KBM-7 (cell line): Measurements from ENCODE around the gene TBC1D2.
"Not testable (repeated sequence)": the region's sequence is repeated elsewhere in the genome, so short reads cannot be mapped to it uniquely, and the experiment has no call there.

Experiments used
- DNase-seq: peaks from one replicate; pipeline ENCODE4 v3.0.0-alpha.2; 2015
- in situ Hi-C: fragments of 300-500 bp; cut with MboI; formaldehyde crosslinking; loops from 2 replicates; pipeline ENCODE4 v1.14.3; 2020; ENCODE audit warnings: low sequenced_read_pairs, low pct_unique_long_range_greater_than_20kb, mixed read lengths

The TBC1D2 gene

DNA sequence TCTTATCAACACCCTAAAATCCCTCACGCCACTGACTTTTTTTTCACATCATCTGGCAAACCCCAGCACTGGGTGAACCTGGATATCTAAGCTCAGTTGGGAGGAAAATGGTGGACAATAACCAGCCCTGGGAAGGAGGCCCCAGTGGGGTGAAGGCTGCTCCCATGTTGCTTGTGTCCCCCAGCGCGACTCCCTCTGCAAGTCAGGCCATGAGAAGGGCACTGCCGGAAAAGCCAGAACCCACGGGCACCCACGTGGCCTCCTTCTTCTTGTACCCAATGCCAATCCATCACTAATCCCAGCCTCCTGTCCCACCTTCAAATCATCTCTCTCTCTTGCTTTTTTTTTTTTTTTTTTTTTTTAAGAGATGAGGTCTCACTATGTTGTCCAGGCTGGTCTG, 74.5 kb downstream of the TBC1D2 start:
- in situ Hi-C loops = no loop called here
- DNase-seq = no peak

- DNase-seq = peak; percentile 56
- in situ Hi-C loops = no loop called here
Measured at GRCh38 chr9:98178874-98179850, 76.3 kb downstream of the TBC1D2 start.

- DNase-seq = no peak
- in situ Hi-C loops = no loop called here
Measured at GRCh38 chr9:98176391-98177259, 78.8 kb downstream of the TBC1D2 start.

DNA sequence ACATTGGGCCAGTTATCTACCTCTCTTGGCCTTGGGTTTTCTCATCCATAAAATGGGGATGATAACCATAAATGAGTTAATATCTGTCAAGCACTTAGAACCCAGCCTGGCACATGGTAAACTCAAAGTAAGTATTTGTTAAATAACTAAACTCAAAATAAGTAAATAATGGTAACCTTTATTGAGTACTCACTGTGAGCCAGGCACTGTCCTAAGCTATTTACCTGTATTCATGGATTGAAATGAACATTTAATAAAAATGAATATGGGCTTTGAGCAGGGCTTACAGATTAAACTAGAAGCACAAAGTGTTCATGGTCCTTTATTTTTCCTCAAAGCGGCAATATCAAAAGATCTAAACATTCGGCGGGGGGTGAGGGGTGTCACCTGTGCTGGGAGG, 79.7 kb downstream of the TBC1D2 start:
- in situ Hi-C loops = no loop called here
- no peak for DNase-seq

GRCh38 chr9:98175028-98175569, 80.3 kb downstream of the TBC1D2 start:
- in situ Hi-C loops = no loop called here
- DNase-seq = peak; percentile 54

DNA sequence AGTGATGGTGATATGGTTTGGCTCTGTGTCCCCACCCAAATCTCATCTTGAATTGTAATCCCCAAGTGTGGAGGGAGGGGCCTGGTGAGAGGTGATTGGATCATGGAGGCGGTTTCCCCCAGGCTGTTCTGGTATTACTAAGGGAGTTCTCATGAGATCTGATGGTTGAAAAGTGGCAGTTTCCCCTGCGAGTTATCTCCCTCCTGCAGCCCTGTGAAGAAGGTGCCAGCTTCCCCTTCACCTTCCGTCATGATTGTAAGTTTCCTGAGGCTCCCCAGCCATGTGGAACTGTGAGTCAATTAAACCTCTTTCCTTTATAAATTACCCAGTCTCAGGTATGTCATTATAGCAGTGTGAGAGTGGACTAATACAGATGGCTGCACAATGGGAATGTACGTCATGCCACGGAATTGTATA, 80.9 kb downstream of the TBC1D2 start:
- in situ Hi-C loops = not testable (repeated sequence)

GRCh38 chr9:98173181-98173580, 82.3 kb downstream of the TBC1D2 start:
- in situ Hi-C loops = no loop called here
- DNase-seq = no peak

More for the DNA sequence above, 80.9 kb downstream of the TBC1D2 start:
- DNase-seq = peak; percentile 87

DNA sequence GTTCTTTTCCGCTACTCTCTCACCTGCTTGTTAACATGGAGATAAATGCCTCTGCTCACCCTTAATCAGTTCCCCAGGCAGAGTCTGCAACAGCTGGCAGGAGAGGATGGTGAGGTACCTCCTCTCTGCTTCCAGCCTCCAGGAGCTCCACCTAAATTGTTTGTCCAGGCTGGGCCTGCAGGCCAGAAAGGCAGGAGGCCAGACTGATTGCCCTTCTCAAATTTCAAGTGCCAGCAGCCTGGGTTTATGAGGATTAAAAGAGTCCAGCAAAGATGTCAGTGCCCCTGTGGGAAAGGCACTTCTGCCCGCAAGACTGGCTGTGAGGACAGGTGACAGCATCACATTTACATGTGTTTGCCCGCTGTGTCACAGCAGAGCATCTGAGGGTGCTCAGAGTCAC, 82.8 kb downstream of the TBC1D2 start:
- in situ Hi-C loops = no loop called here
- no peak for DNase-seq

DNA sequence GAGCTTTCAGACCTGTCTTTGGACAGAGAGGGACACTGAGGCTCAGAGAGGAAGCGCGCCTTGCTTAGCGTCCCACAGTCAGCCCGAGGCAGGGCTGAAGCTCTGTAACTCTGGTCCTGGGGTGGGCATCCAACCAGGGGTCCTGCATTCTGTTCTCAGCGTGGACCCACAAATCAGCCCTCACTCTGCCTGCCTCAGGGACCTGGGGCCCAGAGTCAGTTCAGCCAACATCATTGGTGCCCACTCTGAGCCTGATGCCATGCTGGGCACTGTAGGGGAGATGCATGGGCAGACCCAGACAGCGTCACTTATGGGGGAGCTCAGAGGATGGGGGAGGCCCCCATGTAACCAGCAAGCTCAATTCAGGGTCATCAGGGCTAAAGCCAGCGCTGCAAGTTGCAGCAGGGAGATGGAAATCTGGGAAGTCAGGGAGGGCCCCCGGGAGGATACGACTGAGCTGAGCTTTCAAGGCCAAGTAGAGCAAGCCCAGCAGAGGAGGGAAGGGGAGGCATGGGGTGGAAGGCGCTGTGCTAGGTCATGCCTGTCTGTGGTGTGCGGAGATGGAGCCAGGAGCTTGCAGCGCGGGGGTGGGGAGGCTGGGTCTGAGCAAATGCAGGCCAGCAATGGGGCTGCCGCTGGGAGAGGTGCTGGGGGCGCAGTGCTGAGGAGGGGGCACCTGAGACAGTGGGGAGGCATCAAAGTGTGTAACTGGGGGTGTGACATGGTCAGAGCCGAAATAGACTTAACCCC, 84.1 kb downstream of the TBC1D2 start:
- no peak for DNase-seq
- in situ Hi-C loops = no loop called here

DNA sequence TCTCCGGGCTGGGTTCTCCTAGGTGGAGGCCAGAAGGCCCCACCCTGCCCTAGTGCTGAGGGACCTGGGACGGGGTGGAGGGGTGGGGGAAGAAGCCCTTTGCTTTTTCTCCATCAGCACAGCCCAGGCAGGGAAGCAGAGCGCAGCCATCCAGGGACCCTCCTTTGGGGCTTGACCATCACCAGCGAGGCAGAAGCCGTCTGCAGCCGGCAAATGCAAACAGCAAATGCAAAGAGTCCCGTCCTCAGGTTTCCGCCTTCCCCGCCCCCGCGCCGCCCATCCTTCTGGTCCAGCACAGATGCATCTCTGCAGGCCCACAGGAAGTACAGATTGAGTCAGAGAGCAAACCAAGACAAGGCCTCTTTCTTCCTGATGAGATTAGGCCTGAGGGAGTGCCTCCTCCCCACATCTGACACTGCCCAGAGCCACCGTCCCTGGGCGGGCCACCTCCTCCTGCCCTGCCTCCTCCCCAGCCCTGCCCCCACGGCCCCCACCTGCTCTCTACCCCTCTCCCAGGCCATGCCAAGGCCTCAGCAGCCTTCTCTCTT, 86.4 kb downstream of the TBC1D2 start:
- DNase-seq = peak; percentile 31
- in situ Hi-C loops = no loop called here

DNA sequence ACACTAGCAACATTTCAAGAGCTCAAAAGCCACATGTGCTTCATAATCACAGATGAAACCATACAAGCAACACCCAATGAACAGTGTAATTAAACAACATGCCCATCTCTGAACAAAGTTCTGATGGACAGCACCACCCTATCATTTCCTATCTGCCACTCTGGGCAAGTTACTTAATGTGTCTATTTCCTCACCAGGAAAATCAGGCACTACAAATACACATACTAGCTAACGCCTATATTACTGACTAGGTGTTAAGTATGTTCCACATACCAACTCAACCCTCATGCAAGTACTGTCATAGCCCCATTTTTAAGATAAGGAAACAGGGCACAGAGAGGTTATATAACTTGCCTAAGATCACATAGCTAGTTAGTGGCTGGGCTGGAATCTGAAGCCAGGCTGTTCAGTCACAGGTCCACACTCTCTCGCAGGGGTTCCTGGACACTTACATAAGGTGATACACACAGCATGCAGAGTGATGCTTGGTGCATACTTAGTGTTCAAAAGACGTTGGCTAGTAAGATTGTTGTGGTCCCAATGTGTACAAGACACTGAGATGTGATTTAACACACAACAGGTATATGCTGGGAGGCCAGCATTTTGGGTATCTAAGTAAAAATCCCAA, 87.2 kb downstream of the TBC1D2 start:
- in situ Hi-C loops = no loop called here

DNA sequence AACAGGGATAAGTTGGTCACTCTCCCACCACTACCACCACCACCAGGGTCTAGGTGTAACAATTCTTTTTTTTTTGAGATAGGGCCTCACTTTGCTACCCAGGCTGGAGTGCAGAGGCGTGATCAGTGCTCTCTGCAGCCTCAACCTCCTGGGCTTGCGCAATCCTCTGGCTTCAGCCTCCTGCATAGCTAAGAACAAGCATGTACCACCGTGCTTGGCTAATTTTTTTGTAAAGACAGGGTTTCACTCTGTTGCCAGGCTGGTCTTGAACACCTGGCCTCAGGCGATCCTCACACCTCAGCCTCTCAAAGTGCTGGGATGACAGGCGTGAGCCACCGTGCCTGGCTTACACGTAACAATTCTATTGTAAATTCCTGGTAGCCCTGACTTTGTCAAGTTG, 90.5 kb downstream of the TBC1D2 start:
- in situ Hi-C loops = no loop called here
- DNase-seq = no peak

More for the DNA sequence above, 87.2 kb downstream of the TBC1D2 start:
- no peak for DNase-seq

DNA sequence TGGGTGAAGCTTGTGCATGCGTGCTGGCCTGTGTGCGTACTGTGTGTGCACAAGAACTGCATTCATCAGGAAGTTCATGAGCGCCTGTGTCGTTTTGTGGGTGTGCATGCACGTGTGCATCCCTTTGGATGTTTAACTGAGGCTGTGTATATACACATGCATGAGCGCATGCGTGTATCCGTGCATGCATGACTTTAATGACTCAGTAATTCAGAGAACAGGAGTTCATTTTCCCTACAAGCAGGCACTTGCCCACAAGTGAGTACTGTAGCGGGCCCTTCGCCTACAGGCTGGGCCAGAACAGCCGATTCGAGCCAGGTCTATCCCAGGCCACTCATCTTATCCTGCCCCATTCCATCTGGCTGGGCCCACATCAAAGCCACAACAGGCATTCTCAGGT, 92.8 kb downstream of the TBC1D2 start:
- in situ Hi-C loops = no loop called here
- no peak for DNase-seq

GRCh38 chr9:98161851-98162250, 93.6 kb downstream of the TBC1D2 start:
- in situ Hi-C loops = no loop called here
- no peak for DNase-seq

GRCh38 chr9:98159790-98160189, 95.7 kb downstream of the TBC1D2 start:
- DNase-seq = no peak

GRCh38 chr9:98159301-98159700, 96.1 kb downstream of the TBC1D2 start:
- in situ Hi-C loops = no loop called here

More at GRCh38 chr9:98159790-98160189, 95.7 kb downstream of the TBC1D2 start:
- in situ Hi-C loops = no loop called here

DNA sequence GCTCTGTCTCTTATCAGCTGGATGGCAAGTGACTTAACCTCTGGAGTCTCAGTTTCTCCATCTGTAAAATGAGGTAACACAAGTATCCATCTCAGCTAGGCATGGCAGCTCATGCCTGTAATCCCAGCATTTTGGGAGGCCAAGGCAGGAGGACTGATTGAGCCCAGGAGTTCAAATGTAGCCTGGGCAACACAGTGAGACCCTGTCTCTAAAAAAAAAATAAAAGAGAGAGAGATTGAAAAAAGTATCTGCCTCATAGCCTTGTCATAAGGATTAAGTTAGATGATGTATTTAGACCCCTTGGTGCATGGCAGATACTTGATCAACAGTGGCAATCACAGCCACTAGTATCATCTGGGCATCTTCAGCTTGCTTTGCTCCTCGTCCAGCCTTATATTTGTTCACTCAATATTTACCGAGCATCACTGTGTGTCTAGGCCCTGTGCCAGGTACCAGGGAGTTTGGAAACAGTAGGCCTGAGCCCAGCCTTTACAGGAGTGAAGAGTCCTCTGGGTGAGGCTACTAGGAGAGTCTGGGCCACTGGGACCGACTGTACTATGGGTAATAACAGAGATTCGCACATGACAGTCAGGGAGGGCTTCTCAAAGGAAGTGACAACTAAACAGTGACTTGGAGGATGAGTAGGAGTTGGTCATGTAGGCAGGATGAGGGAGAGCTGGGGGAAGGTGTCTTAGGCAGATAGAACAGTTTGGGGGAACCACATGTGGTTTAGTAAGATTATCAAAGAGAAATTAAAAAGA, 97.2 kb downstream of the TBC1D2 start:
- no peak for DNase-seq
- in situ Hi-C loops = no loop called here

More at GRCh38 chr9:98159301-98159700, 96.1 kb downstream of the TBC1D2 start:
- DNase-seq = no peak

GRCh38 chr9:98157372-98157771, 98.1 kb downstream of the TBC1D2 start:
- in situ Hi-C loops = no loop called here
- no peak for DNase-seq
